HT1080 (cell line): ENCODE data around the gene CRIP2. TPM values are rescaled to one million over a fixed set of nuclear protein-coding genes. Genes with fewer than 3 reads are reported as not detected.

Source experiments
- DNase-seq: peaks from one replicate; pipeline ENCODE4 v3.0.0-alpha.2; 2015; ENCODE audit warnings: low read depth
- total RNA-seq: library from RNA; depleted of rRNA; stranded (reverse); fragments of >200 nt; shearing (Covaris generic); gene quantifications from 2 replicates; pipeline ENCODE4 v1.2.3, GENCODE V29; 2014

CRIP2 gene
- total RNA-seq, 1 experiment from 2014 or later = 127 TPM

DNA sequence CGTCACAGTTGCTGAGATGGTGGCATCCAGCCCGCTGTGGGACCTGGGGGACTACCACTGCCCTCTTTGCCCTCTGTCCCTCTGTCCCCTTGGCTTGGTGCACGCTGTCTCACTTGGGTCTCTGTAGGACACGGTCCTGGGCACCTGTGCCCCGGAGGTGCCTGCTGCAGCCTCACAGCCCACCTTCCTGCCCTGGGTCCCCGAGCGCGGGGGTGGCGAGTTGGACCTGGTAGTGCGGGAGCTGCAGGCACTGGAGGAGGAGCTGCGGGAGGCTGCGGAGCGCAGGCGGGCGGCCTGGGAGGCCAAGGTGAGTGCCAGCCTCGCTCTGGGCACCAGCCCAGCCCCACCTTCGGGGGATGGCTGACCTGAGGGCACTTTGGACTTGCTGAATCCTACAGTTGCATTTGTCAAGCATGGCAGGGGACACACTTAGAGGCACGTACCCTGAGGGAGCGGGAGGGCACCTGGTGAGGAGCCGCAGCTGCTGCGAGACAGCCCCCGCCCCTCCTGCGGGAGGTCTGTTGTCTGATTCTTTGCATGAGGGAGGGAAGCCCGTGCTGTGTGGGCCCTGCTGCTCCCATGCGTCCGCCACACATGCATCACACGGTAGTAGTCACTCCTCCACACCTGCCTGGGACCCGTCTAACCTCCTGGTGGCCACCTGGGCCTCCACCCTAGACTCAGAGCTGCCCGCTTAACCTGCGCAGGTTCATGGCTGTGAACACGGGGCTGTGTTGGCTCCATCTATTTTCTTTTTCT lies 23.2 kb downstream of the CRIP2 start:
- no peak for DNase-seq

DNA sequence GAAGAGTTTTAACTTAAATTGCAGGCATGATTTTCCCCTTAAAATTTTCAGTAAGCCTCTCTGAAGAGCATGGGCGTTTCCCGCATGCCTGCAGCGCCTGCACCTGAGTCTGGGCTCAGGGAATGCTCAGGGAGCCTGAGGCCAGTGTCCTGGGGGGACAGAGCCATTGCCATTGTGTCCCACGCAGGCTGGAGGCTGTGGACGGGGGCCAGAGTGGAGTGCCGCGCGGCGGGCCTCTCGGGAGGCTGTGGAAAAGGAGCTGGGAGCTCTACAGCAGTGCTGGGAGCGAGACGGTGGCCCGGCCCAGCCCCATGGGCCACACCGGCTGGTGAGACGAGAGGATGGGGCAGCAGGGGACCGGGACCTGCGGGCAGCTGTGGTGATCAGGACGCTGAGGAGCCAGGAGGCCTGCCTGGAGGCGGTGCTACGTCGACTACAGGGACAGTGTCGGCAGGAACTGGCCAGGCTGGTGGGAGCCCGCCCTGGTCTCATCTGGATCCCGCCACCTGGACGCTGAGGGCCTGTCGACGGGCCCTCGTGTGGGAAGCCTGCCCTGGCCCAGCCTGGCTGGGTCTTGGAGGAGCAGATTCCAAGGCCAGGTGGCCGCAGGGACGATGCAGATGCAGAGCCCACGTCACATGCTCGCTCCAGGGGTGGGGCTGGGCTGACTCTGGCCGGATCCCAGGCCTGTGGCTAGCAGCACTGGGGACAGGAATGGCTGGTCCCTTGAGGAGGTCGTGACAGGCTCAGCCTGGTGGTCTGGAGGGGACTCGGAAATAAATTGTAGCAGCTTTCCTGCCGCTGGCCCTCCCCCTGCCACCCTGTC lies 24.0 kb downstream of the CRIP2 start:
- no peak for DNase-seq

DNA sequence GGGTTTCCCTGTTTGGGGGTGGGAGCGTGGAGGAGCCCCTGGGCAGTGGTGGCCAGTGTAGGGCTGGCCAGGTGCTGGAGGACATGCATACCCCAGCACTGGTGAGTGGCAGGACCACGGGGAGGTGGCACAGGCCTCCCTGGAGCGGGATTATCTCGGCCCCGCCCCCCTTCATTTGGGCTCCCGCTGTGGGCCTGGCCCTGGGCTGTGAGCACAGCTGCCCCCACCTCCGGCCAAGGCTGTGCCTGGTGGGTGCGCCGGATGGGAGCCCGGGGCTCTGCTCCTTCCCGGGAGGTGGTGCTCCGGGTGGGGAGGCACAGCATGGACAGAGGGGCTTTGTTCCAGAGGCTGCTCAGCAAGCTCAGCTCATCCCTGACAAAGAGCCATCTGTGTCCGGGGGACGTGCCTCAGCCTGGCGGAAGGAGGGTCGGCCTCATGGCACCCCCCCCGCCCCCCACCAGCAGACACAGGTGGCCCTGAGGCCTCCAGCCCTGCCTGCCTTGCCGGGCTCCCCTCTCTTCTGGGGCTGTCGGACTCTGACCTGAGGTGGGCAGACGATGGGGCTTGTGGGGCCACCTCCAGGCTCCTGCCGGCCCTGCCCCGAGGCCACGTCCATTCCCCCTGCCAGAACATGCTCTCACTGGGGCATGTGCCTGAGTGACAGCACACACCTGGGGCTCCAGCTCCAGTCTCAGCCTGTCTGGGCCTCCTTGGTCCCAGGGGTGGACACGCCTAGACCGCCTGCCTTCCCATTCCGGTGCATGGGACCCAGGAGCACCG lies 24.8 kb downstream of the CRIP2 start:
- DNase-seq = no peak

DNA sequence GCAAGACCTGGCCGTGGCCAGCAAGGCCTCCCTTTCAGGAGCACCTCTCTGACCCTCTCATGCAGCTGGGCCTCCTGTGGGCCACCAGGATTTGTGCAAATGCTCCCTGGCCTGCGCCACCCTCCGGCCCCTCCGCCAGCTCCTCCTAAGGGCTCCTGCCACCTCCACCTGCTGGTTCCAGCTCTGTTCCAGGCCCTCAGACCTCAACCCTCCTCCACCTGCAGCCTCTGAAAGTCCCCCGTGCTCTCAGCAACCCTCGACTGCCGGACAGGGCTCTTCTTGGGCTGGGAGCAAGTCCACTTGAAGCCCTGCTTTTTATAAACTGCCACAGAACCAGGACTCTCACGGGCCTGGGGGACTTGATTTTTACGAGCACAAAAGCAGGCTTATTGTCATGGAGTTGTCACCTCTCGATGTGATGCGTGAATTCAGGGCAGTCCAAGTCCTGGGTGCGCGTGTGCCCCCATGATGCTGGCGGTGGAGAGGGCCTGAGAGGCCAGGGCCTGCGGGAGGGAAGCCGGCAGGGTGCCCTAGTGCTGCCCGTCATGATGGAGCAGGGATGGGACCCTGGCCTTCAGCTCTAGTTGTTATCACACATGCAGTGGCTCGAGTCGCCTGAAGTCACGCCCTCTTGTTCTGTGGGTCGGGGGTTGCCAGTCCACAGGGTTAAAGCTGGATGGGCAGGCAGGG lies 25.6 kb downstream of the CRIP2 start:
- DNase-seq = no peak

DNA sequence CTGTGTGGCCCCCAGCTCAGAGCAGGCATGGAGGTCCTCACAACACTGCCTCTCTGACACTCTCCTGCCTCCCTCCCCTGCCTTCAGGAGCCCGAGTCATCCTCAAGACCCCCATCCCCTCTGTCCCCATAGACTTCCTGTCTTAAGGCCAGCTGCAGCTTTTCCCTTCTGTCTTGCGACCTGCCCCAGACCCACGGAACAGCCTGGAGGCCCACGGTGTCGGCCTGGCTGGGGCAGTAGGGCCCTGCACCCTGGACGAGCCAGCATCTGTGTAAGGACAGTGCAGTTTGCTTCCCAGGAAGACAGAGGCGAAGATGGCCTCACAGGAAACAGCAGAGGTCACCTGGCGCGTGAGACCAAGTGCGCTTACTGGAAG lies 26.1 kb downstream of the CRIP2 start:
- DNase-seq = no peak

DNA sequence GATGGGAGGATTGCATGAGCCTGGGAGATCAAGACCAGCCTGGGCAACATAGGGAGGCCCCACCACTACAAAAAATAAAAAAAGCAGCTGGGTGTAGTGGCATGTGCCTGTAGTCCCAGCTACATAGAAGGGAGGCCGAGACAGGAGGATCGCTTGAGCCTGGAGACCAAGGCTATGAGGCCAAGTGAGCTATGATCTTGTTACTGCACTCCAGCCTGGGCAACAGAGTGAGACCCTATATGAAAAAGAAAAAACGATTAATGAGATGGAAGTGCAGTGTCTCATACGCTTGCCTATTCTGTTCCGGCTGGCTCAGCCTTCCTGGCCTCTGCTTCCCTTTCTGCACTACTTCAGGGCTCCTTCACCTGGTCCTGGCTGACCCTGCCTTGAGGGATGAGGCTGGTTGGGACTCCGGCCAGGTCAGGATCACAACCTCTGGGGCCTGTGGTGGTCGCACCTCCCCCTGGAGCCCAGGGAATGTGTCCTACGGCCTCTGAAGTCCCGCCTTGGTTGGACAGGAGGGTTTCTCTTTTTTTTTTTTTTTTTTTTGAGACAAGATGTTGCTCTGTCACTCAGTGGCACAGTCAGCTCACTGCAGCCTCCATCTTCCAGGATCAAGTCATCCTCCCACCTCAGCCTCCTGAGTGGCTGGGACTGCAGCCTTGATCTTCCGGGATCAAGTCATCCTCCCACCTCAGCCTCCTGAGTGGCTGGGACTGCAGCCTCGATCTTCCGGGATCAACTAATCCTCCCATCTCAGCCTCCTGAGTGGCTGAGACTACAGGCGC lies 27.1 kb downstream of the CRIP2 start:
- no peak for DNase-seq

DNA sequence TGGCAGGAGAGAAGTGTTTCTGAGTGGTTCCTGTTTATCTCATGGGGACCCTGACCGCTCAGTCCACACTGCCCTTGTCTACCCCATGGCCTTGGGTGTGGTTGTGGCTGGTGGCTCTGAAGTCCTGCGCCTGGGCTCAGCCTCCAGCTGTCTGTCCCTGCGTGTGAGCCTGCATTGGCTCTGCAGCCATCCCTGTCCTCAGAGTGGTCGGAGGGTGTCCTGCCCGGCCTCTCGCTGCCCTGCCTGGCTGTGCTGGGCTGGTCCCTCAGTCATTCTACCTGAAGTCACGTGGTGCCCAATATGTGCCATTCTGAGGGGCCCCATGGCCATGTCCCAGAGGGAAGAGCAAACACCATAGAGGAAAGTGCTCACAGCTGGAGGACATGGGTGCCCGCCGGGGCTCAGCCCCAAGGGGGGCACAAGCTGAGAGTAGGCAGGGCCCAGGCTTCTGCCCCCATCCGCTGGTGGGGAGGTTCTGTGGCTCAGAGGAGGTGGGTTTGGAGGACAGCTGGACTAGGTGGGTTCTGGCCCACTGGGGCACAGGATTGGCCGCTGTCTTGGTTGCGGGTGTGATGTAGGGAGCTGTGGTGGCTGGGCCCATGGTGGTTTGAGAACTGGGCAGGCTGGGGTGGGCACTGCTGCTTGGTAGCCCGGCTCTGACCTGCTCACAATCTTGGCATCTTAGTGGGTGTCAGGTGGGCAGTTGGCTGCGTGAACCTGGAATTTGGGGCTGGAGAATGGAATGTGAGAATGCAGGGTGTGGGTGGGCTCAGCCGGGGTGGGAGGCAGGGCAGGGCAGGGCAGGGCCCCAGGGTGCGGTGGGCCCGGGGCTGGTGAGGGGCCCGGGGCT lies 28.1 kb downstream of the CRIP2 start:
- no peak for DNase-seq

DNA sequence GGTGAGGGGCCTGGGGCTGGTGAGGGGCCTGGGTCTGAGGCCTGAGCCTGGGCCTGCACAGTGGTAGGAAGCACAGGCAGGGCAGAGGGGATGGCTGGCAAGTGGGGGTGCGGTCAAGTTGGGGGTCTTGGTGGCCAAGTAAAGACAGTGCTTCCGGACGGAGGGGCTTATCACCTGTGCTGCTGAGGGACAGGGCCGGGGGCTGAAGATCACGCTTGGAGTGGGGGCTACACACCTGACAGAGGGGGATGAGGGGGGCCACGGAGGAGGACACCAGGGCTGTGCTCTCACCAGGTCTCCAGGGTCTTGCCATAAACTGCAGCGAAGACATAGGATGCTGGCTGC lies 28.6 kb downstream of the CRIP2 start:
- DNase-seq = no peak

DNA sequence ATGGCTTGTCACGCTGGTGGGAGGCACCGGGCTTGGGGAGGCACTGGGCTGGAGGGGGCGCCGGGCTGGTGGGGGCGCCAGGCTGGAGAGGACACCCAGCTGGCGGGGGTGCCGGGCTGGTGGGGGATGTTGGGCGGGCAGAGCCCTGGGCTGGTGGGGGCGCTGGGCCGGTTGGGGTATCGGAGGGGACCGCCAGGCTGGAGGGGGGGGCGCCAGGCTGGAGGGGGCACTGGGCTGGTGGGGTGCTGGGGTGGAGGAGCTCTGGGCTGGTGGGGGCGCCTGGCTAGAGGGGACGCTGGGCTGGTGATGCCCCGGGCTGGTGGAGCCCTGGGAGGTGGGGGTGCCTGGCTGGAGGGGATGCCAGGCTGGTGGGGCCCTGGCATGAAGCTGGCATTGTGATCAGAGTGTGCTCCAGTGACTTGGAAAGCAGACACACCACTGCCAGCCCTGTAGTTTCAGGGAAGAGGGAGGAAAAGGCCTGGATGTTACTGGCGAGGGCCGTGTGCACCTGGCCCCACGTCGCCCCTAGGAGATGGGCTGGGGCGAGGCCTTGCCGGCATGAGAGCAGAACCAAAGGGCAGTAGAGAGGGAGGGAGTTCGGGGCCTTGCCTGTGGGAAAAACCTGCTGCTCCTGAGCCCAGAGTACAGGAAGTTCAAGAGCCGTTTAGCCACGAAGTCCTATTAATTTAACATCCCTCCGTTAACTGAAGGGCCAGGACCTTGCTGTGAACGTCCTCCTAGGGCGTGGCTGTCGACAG lies 29.5 kb downstream of the CRIP2 start:
- DNase-seq = no peak

DNA sequence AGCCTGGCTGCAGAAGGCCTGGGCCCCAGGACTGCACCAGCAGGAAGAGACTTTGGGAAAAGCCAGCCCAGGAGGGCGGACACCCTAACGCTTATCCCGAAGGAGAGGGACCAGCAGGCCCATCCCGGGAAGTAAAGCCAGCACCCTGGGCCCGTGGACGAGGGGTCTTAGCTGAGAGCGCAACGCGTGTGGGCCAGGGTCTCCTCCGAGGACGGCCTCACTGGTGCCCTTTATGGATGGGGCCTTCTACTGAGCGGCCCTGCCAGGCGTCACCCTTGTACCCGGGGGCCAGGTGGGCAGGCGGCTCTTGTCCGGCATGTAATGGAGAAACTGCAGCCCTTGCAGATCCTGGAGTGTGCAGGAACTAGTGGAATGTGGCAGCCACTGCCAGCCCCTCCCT lies 30.5 kb downstream of the CRIP2 start:
- no peak for DNase-seq

DNA sequence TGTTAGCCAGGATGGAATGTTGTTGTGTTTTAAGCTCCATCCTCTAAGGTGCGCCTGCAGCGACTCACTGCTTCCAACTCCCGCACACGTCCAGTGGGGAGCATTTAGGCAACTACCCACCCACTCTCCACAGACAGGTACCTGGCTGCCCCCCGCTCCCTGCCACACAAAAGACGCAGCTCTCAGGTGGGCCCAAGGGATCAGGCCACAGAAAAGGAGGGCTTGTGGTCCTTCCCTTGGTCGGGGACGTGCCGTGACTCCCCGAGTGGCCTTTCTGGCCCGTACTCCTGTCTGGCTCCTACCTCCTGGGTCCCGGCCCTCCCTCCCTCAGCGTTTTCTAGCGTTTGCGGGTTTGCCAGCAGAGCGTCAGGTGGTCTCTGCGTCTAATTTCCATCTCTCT lies 32.6 kb downstream of the CRIP2 start:
- no peak for DNase-seq

DNA sequence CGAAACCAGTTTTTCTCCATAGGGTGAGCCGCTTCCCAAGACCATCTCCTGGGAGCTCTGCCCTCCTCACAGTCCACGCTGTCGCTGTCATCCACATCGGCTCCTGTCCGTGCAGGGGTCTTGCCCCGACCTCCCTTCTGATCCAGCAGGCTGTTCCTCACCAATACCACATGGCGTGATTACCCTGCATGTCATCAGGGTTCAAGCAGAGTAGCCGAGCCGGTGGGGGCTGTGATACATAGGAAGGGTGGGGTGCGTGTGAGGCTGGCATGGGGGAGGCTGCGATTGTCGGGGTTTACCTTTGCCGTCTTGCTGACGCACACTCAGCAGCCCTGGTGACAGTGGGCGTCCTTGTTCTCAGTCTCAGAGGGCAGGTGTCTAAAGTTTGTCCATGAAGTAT lies 33.4 kb downstream of the CRIP2 start:
- DNase-seq = no peak

DNA sequence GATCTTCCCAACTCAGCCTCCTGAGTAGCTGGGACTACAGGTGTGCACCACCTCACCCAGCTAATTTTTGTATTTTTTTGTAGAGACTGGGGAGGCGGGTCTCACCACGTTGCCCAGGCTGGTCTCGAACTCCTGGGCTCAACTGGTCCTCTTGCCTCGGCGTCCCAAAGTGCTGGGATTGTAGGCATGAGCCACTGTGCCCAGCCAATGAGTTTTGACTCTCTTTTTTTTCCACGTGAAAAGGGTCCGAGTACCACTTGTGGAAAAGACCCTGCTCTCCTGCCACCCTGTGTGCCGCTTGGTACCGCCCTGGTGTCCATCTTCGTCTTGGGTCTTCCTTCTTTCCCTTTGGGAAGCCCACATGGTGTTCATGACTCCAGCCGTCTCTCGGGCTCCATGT lies 34.0 kb downstream of the CRIP2 start:
- DNase-seq = no peak

DNA sequence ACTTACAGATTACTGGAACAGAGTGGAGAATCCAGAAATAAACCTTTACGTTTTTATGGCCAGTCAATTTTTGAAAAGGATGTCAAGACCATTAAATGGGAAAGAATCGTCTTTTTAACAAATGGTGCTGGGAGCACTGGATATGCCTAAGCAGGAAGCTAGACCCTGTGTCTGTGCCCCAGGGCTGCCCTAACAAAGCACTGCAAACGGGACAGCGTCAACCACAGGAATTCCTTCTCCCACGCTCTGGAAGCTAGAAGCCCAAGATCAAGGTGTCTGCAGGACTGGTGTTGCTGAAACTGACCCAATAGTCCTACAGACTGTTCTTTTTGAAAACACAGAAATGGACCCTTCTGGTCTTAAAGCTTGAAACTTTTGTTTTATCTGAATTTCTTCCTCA lies 42.5 kb downstream of the CRIP2 start:
- no peak for DNase-seq

DNA sequence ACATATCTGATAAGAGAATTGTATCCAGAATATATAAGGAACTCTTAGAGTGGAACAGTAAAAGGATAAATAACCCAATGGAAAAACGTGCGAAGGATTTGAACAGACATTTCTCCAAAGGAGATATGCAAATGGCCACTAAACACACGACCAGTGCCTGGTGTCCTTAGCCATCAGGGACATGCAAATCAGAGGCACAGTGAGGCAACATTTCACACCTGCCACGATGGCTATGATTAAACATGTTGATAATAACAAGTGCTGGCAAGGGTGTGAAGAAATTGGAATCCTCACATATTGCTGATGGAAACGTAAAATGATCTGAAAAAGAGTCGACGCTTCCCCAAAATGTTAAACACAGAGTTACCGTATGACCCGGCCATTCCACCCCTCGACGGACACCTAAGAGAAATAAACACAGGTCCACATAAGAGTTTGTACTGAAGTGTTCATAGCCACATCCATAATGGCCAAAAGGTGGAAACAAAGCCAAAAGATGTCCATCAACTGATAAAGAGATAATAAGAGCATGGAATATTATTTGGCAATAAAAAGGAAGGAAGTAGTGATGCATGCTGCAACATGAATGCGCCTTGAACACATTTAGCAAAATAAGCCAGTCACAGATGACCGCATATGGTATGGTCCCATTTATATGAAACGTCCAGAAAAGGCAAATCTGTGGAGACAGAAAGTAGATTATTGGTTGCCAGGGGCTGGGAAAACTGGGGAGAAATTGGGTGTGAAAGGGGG lies 45.5 kb downstream of the CRIP2 start:
- no peak for DNase-seq

DNA sequence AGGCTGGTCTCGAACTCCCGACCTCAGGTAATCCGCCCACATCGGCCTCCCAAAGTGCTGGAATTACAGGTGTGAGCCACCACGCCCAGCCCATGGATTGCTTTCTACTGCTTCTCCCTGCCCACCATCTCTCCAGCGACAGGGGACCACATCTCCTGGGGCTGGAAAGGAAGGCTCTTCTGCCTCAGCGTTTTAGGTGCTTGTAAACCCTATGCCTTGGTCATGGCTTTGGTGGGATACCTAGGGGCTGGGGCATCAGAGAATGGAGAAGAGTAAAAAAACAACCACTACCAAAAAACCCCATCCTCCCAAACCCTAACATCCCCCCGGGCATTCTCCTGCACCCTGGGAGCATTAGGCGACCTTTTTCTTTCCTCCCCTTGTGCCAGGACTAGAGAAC lies 50.7 kb downstream of the CRIP2 start:
- no peak for DNase-seq

DNA sequence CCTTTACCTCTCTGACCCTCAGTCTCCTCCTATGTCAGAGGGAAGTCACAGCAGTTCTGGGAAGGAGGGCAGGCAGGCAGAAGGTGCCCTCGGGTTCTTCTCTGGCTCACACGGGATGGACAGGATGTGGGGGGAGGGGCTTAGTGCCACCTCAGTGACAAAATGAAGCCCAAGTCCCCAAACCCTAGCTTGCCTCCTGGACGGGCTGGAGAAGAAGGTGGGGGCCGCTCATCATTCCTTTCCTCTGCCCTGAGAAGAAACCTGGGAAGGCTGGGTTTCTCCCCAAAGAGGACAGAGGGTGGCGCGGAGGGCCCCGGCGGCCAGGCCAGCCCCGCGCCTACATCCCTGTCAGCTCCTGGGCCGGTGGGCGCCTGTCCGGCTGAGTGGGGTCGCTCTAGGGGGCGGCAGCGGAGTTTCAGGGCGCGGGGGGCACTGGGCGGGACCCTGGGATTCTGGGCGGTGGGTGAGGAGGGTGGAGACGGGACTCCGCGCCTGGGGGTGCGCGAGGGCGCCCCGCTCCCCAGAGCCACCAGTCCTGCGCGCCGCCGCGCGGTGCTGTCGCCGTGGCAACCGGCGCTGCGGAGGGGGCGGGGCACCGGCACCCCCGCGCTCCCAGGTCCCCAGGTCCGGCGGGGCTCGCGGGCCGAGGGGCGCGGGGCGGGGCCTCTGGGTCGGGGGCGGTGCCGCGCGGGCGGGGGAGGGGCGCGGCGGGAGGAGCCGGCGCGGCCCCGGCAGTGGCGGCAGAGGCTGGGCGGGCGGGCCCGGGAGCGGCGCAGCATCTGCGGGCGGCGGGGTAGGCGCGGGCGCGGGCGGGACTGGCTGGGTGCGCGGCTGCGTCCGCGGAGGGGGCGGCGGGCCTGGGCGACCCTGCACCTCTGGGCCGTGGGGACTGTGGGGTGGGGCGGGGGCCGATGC lies 51.5 kb downstream of the CRIP2 start, which contains the start of gene TMEM121:
TMEM121 (plus strand) TSS at position 723 of the 915 bp plus-strand sequence. CDS start 2,252 bp downstream, outside the sequence.
- no peak for DNase-seq
